Activated CD4-positive, alpha-beta memory T cell treated with anti-CD3 and anti-CD28 coated beads, Interleukin-2, amount 10 ng/mL, durations not matched to agents 7 days and 5 days (primary cell): Measurements from ENCODE around the gene MAPK13. TPM values are rescaled to one million over a fixed set of nuclear protein-coding genes. Genes with fewer than 3 reads are reported as not detected.

Source experiments
- CTCF ChIA-PET: fragments of 350-600 bp; sonication (Branson Sonifier 250); formaldehyde crosslinking; loops from one replicate; lab custom pipeline; 2021; ENCODE audit warnings: antibody characterized with exemption, inconsistent platforms; lab: Charles Lee
- POLR2A ChIA-PET: fragments of 350-600 bp; sonication (Branson Sonifier 250); formaldehyde crosslinking; loops from one replicate; lab custom pipeline; 2021; ENCODE audit warnings: antibody characterized with exemption; lab: Charles Lee
- DNase-seq: peaks from one replicate; pipeline ENCODE4 v3.0.0-alpha.2; 2020
- H3K27ac Mint-ChIP-seq: one replicate; pipeline ENCODE4 v1.8.0; 2021; ENCODE audit warnings: mild to moderate bottlenecking, mixed read lengths
- H3K27me3 Mint-ChIP-seq: one replicate; pipeline ENCODE4 v1.8.0; 2021; ENCODE audit warnings: mixed read lengths
- H3K36me3 Mint-ChIP-seq: one replicate; pipeline ENCODE4 v1.8.0; 2021; ENCODE audit warnings: low read depth, mixed read lengths
- H3K4me1 Mint-ChIP-seq: one replicate; pipeline ENCODE4 v1.8.0; 2021; ENCODE audit warnings: mixed read lengths
- H3K4me3 Mint-ChIP-seq: one replicate; pipeline ENCODE4 v1.8.0; 2021; ENCODE audit warnings: mild to moderate bottlenecking, mixed read lengths
- H3K9me3 Mint-ChIP-seq: one replicate; pipeline ENCODE4 v1.8.0; 2021; ENCODE audit warnings: mixed read lengths
- total RNA-seq, 2 experiments: library from RNA; stranded (reverse); gene quantifications; one replicate each; pipeline ENCODE4 v1.2.3, GENCODE V29; 2021

The MAPK13 gene
- total RNA-seq, 2 experiments from 2014 or later = 53.7 to 56.2 TPM

GRCh38 chr6:36099869-36100483 lies 30.3 kb upstream of the MAPK13 start:
- DNase-seq = peak; percentile 34
- H3K27ac Mint-ChIP-seq = peak overlapping the region; percentile 69
- peaks cover 59% of the 10 kb centered on the region for H3K36me3 Mint-ChIP-seq
- no peak overlapping the region for H3K4me3 Mint-ChIP-seq
- H3K27me3 Mint-ChIP-seq = no peaks in the 10 kb centered on the region
- ChIA-PET CTCF (interaction anchor here (0.6 to 1.8 kb wide), 3 partner anchors 24 to 484 kb away, joined by 3 to 5 read pairs (median 3); no protein-coding TSS in a partner anchor), POLR2A (interaction anchor here (0.9 to 4.1 kb wide), 5 partner anchors 9 to 74 kb away, joined by 3 to 25 read pairs (median 5); partner anchors contain the start of gene MAPK14)
- peaks cover 31% of the 10 kb centered on the region for H3K4me1 Mint-ChIP-seq
- no peaks in the 10 kb centered on the region for H3K9me3 Mint-ChIP-seq

GRCh38 chr6:36101691-36102090 lies 28.6 kb upstream of the MAPK13 start:
- ChIA-PET CTCF (interaction anchor here (1.8 kb wide), 1 partner anchor 22 kb away, joined by 5 read pairs; no protein-coding TSS in a partner anchor), POLR2A (interaction anchor here (4.1 kb wide), 1 partner anchor 19 kb away, joined by 25 read pairs; no protein-coding TSS in a partner anchor)
- Mint-ChIP-seq H3K9me3 (no peaks in the 10 kb centered on the region), H3K4me3 (no peak overlapping the region), H3K27ac (peak overlapping the region; percentile 52), H3K4me1 (peaks cover 25% of the 10 kb centered on the region), H3K36me3 (peaks cover 51% of the 10 kb centered on the region), H3K27me3 (no peaks in the 10 kb centered on the region)
- DNase-seq = no peak

DNA sequence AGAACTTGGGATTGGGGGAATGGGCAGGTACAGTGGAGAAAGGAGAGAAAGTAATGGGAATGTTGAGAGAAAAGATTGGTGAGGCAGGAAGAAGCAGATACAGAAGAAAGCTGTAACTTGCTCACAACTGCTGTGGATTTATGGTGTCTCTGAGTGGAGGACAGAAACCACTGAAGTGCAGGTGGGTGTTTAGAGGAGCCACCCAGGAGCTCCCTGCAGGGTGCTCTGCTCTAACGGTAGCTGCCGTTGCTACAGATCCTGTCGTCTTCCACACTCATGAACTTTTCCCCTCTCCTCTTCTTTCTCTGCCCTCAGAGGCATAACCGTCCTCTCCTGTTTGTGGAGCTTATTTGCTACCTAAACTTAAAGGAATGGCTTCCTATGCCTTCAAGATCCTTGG lies 27.5 kb upstream of the MAPK13 start:
- no peak overlapping the region for H3K4me3 Mint-ChIP-seq
- peaks cover 52% of the 10 kb centered on the region for H3K36me3 Mint-ChIP-seq
- ChIA-PET CTCF (interaction anchor here (10.1 kb wide), 1 partner anchor 8 kb away, joined by 79 read pairs; no protein-coding TSS in a partner anchor), POLR2A (interaction anchor here (1.1 to 2.8 kb wide), 3 partner anchors 16 to 74 kb away, joined by 3 to 14 read pairs (median 4); partner anchors contain the start of gene MAPK14)
- H3K27ac Mint-ChIP-seq = no peak overlapping the region
- H3K27me3 Mint-ChIP-seq = no peaks in the 10 kb centered on the region
- peaks cover 28% of the 10 kb centered on the region for H3K4me1 Mint-ChIP-seq
- DNase-seq = no peak
- H3K9me3 Mint-ChIP-seq = no peaks in the 10 kb centered on the region

DNA sequence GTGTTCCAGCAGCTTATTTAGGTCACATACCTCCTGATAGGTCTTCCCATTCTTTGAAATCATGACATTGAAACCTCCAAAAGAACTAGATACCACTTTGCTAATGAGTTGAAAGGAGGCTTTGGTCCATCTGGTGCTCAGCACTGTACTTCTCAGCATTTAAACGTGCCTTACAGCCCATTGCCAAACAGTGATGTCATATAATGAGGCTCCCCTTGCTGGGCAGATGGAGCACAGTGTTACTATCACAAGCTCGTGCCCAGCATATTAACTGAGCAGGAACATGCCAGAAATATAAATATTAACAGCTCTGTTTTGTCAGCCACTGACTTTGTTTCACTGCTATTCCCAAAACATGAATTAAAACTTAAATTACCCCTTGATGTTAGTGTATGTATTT lies 25.5 kb upstream of the MAPK13 start:
- no peak for DNase-seq
- Mint-ChIP-seq H3K4me3 (no peak overlapping the region), H3K27ac (no peak overlapping the region), H3K27me3 (no peaks in the 10 kb centered on the region), H3K36me3 (peaks cover 64% of the 10 kb centered on the region), H3K4me1 (peaks cover 35% of the 10 kb centered on the region), H3K9me3 (no peaks in the 10 kb centered on the region)
- ChIA-PET CTCF (interaction anchor here (0.7 to 10.1 kb wide), 5 partner anchors 10 to 84 kb away, joined by 3 to 79 read pairs (median 6); no protein-coding TSS in a partner anchor), POLR2A (interaction anchor here (2.8 to 8.6 kb wide), 2 partner anchors 17 to 76 kb away, joined by 14 to 81 read pairs; partner anchors contain the start of gene MAPK14)

- Mint-ChIP-seq H3K4me1 (peaks cover 47% of the 10 kb centered on the region), H3K4me3 (no peak overlapping the region), H3K9me3 (no peaks in the 10 kb centered on the region), H3K27me3 (no peaks in the 10 kb centered on the region), H3K36me3 (peaks cover 71% of the 10 kb centered on the region), H3K27ac (peak overlapping the region; percentile 78)
- ChIA-PET CTCF (interaction anchor here (0.8 to 10.1 kb wide), 2 partner anchors 13 to 15 kb away, joined by 3 to 79 read pairs; no protein-coding TSS in a partner anchor), POLR2A (interaction anchor here (0.8 to 8.6 kb wide), 6 partner anchors 8 to 81 kb away, joined by 3 to 81 read pairs (median 9); partner anchors contain the start of gene MAPK14)
- peak; percentile 49 for DNase-seq
Measured at GRCh38 chr6:36109092-36109491, 21.2 kb upstream of the MAPK13 start.

DNA sequence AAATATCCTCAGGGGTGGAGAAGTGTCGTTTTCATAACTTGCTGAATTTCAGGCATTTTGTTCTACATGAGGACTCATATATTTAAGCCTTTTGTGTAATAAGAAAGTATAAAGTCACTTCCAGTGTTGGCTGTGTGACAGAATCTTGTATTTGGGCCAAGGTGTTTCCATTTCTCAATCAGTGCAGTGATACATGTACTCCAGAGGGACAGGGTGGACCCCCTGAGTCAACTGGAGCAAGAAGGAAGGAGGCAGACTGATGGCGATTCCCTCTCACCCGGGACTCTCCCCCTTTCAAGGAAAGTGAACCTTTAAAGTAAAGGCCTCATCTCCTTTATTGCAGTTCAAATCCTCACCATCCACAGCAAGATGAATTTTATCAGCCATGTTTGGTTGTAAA lies 20.3 kb upstream of the MAPK13 start:
- peak overlapping the region; percentile 78 for H3K27ac Mint-ChIP-seq
- DNase-seq = no peak
- CTCF ChIA-PET = interaction anchor here (0.8 to 10.1 kb wide), 3 partner anchors 12 to 16 kb away, joined by 3 to 79 read pairs (median 4); no protein-coding TSS in a partner anchor
- POLR2A ChIA-PET = interaction anchor here (1.4 to 8.6 kb wide), 2 partner anchors 9 to 12 kb away, joined by 14 to 81 read pairs; no protein-coding TSS in a partner anchor
- no peaks in the 10 kb centered on the region for H3K9me3 Mint-ChIP-seq
- peaks cover 55% of the 10 kb centered on the region for H3K4me1 Mint-ChIP-seq
- peaks cover 69% of the 10 kb centered on the region for H3K36me3 Mint-ChIP-seq
- no peak overlapping the region for H3K4me3 Mint-ChIP-seq
- no peaks in the 10 kb centered on the region for H3K27me3 Mint-ChIP-seq

- no peaks in the 10 kb centered on the region for H3K9me3 Mint-ChIP-seq
- H3K4me1 Mint-ChIP-seq = peaks cover 62% of the 10 kb centered on the region
- no peak for DNase-seq
- CTCF ChIA-PET = interaction anchor here (1.5 to 10.1 kb wide), 2 partner anchors 13 to 16 kb away, joined by 4 to 79 read pairs; no protein-coding TSS in a partner anchor
- H3K27me3 Mint-ChIP-seq = no peaks in the 10 kb centered on the region
- POLR2A ChIA-PET = interaction anchor here (2.4 to 8.6 kb wide), 2 partner anchors 11 to 20 kb away, joined by 10 to 81 read pairs; partner anchors contain the start of gene MAPK13
- H3K36me3 Mint-ChIP-seq = peaks cover 65% of the 10 kb centered on the region
- H3K27ac Mint-ChIP-seq = no peak overlapping the region
- H3K4me3 Mint-ChIP-seq = no peak overlapping the region
Measured at GRCh38 chr6:36110863-36111262, 19.4 kb upstream of the MAPK13 start.

- no peaks in the 10 kb centered on the region for H3K9me3 Mint-ChIP-seq
- H3K27ac Mint-ChIP-seq = no peak overlapping the region
- no peak overlapping the region for H3K4me3 Mint-ChIP-seq
- CTCF ChIA-PET = interaction anchor here (0.9 to 10.1 kb wide), 4 partner anchors 10 to 84 kb away, joined by 3 to 79 read pairs (median 4); partner anchors contain the start of gene MAPK14
- POLR2A ChIA-PET = interaction anchor here (0.8 to 8.6 kb wide), 3 partner anchors 10 to 20 kb away, joined by 3 to 81 read pairs (median 10); partner anchors contain the start of gene MAPK13
- H3K4me1 Mint-ChIP-seq = peaks cover 69% of the 10 kb centered on the region
- H3K36me3 Mint-ChIP-seq = peaks cover 70% of the 10 kb centered on the region
- DNase-seq = no peak
- H3K27me3 Mint-ChIP-seq = no peaks in the 10 kb centered on the region
Measured at GRCh38 chr6:36111526-36111925, 18.8 kb upstream of the MAPK13 start.

DNA sequence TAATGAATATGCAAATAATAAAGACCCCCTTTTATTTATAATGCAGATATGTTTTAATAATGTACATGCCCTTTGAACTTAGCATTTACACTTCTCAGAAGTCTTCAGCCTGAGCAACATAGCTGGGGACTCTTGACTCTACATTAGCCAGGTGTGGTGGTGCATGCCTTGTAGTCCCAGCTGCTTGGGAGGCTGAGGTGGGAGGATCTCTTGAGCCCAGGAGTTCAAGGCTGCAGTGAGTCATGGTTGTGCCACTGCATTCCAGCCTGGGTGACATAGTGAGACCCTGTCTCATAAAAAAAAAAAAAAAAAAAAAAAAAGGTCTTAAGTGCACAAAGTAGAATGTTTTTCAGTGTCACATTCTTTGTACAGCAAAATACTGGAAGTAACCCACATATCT lies 17.3 kb upstream of the MAPK13 start:
- peaks cover 79% of the 10 kb centered on the region for H3K4me1 Mint-ChIP-seq
- no peaks in the 10 kb centered on the region for H3K27me3 Mint-ChIP-seq
- CTCF ChIA-PET = interaction anchor here (0.7 to 10.1 kb wide), 6 partner anchors 11 to 1161 kb away, joined by 3 to 79 read pairs (median 4); no protein-coding TSS in a partner anchor
- H3K9me3 Mint-ChIP-seq = no peaks in the 10 kb centered on the region
- peak overlapping the region; percentile 99 for H3K27ac Mint-ChIP-seq
- no peak for DNase-seq
- POLR2A ChIA-PET = interaction anchor here (0.8 to 2.4 kb wide), 4 partner anchors 8 to 18 kb away, joined by 3 to 10 read pairs (median 4); partner anchors contain the start of gene MAPK13
- no peak overlapping the region for H3K4me3 Mint-ChIP-seq
- H3K36me3 Mint-ChIP-seq = peaks cover 72% of the 10 kb centered on the region

DNA sequence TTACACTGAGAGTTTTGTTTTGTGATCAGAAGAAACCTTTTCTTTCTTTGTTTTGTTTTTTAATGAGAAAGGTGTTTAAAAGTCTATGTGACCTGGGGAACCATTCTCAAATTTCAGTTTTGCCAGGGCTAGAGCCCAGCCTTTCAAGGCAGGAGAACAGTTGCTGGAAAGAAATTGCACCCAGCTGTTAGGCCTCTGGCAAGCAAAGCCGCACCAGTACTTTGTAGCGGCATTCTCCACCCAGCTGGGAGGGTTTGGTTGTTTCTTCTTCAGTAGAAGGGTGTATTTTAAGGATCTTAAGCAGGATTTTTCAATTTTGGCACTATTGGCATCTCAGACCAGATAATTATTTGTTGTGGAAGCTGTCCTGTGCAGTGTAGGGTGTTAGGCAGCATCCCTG lies 16.6 kb upstream of the MAPK13 start:
- Mint-ChIP-seq H3K27me3 (no peaks in the 10 kb centered on the region), H3K27ac (peak overlapping the region; percentile 99), H3K36me3 (peaks cover 72% of the 10 kb centered on the region), H3K4me1 (peaks cover 79% of the 10 kb centered on the region), H3K4me3 (no peak overlapping the region), H3K9me3 (no peaks in the 10 kb centered on the region)
- ChIA-PET CTCF (interaction anchor here (0.7 to 1.8 kb wide), 6 partner anchors 10 to 1161 kb away, joined by 3 to 6 read pairs (median 4); no protein-coding TSS in a partner anchor), POLR2A (interaction anchor here (1.0 to 2.3 kb wide), 2 partner anchors 10 to 18 kb away, joined by 3 to 6 read pairs; no protein-coding TSS in a partner anchor)
- no peak for DNase-seq

GRCh38 chr6:36114798-36115408 lies 15.4 kb upstream of the MAPK13 start:
- H3K9me3 Mint-ChIP-seq = no peaks in the 10 kb centered on the region
- ChIA-PET POLR2A (interaction anchor here (0.9 to 2.3 kb wide), 5 partner anchors 12 to 88 kb away, joined by 3 to 6 read pairs (median 3); partner anchors contain the start of gene MAPK14), CTCF (interaction anchor here (1.4 to 1.7 kb wide), 4 partner anchors 17 to 187 kb away, joined by 3 to 5 read pairs (median 4); no protein-coding TSS in a partner anchor)
- no peak for DNase-seq
- no peaks in the 10 kb centered on the region for H3K27me3 Mint-ChIP-seq
- H3K4me3 Mint-ChIP-seq = peak overlapping the region; percentile 49
- H3K4me1 Mint-ChIP-seq = peaks cover 79% of the 10 kb centered on the region
- H3K27ac Mint-ChIP-seq = peak overlapping the region; percentile 99
- peaks cover 67% of the 10 kb centered on the region for H3K36me3 Mint-ChIP-seq

DNA sequence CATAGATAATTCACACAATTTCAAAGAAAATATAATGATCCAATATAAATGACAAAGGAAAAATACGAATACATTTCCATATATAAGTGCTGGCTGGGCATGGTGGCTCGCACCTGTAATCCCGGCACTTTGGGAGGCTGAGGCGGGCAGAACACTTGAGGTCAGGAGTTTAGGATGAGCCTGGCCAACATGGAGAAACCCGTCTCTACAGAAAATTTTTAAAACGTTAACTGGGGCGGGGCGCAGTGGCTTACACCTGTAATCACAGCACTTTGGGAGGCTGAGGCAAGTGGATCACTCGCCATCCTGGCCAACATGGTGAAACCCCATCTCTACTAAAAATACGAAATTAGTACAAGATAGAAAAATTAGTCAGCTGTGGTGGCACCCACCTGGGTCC lies 14.9 kb upstream of the MAPK13 start:
- no peak overlapping the region for H3K4me3 Mint-ChIP-seq
- H3K9me3 Mint-ChIP-seq = no peaks in the 10 kb centered on the region
- peak overlapping the region; percentile 99 for H3K27ac Mint-ChIP-seq
- POLR2A ChIA-PET = interaction anchor here (0.9 to 2.3 kb wide), 3 partner anchors 16 to 88 kb away, joined by 3 to 6 read pairs (median 3); partner anchors contain the start of gene MAPK14
- CTCF ChIA-PET = interaction anchor here (1.2 to 1.7 kb wide), 3 partner anchors 16 to 187 kb away, joined by 3 to 5 read pairs (median 4); no protein-coding TSS in a partner anchor
- H3K27me3 Mint-ChIP-seq = no peaks in the 10 kb centered on the region
- no peak for DNase-seq
- peaks cover 79% of the 10 kb centered on the region for H3K4me1 Mint-ChIP-seq
- peaks cover 66% of the 10 kb centered on the region for H3K36me3 Mint-ChIP-seq
